ENCODE data around the gene UNC119B. TPM values are rescaled to one million over a fixed set of nuclear protein-coding genes. Genes with fewer than 3 reads are reported as not detected.

Gene UNC119B
- total RNA-seq, 1 donor = 23.2 TPM

DNA sequence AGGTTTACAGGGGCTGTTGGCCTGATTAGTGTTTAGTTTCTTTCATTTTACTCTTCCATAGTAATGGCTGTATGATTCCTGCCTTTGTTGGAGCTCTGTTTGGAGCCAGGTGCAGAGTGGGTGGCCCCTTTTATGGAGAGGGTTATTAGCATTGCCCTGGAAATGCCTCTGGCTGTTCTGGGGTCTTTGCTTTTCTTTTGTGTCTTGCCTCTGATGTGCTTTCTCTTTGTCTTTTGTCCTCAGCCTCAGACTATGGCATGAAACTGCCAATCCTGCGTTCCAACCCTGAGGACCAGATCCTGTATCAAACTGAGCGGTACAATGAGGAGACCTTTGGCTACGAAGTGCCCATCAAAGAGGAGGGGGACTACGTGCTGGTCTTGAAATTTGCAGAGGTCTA is 16.4 kb upstream of the UNC119B start:
- H3K27me3 ChIP-seq (ENCODE audit: insufficient read depth, low read length) = no peaks in the 10 kb centered on the region
- no peak overlapping the region for H3K4me3 ChIP-seq (ENCODE audit: insufficient read depth, low read length)
- H3K79me2 ChIP-seq (ENCODE audit: insufficient read depth, low read length) = peaks cover 74% of the 10 kb centered on the region
- H4K20me1 ChIP-seq (ENCODE audit: insufficient read depth, low read length) = peaks cover 56% of the 10 kb centered on the region
- peaks cover 10% of the 10 kb centered on the region for H3K4me1 ChIP-seq (ENCODE audit: insufficient read depth, low read length)
- H2AFZ ChIP-seq (ENCODE audit: low read length) = no peak overlapping the region
- DNase-seq (ENCODE audit: insufficient read length, low spot score, missing footprints) = no peak
- no peaks in the 10 kb centered on the region for H3K9me3 ChIP-seq (ENCODE audit: low read depth, low read length)
- H3K36me3 ChIP-seq (ENCODE audit: insufficient read depth, low read length) = peaks cover 49% of the 10 kb centered on the region
- no peak overlapping the region for H3K4me2 ChIP-seq (ENCODE audit: insufficient read depth, low read length)
- no peak overlapping the region for H3K27ac ChIP-seq (ENCODE audit: low read depth, low read length)
- TF ChIP-seq, protein P1, sequence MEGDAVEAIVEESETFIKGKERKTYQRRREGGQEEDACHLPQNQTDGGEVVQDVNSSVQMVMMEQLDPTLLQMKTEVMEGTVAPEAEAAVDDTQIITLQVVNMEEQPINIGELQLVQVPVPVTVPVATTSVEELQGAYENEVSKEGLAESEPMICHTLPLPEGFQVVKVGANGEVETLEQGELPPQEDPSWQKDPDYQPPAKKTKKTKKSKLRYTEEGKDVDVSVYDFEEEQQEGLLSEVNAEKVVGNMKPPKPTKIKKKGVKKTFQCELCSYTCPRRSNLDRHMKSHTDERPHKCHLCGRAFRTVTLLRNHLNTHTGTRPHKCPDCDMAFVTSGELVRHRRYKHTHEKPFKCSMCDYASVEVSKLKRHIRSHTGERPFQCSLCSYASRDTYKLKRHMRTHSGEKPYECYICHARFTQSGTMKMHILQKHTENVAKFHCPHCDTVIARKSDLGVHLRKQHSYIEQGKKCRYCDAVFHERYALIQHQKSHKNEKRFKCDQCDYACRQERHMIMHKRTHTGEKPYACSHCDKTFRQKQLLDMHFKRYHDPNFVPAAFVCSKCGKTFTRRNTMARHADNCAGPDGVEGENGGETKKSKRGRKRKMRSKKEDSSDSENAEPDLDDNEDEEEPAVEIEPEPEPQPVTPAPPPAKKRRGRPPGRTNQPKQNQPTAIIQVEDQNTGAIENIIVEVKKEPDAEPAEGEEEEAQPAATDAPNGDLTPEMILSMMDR (IDR thresholded peaks at IDR 0.05; ENCODE audit: extremely low read depth, low read depth, low read length) = no peak

DNA sequence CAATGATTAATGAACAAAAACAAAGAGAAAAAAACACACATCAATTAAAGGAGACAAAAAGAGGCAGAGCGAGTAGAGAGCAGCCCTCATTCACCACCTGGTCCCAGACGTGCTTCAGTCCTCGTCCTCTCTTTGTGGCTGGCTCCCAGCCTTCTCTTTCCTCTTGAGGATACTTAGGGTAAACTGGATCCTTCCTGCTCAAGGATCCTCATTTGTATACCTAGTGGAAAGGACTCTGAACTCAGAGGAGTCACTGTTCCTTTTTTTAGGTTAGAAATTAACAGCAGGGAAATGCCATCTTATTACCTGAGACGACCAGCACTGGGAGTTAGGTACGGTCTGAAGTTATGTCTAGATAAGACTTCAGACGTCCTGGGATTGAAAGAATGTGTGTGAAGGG is 13.6 kb upstream of the UNC119B start:
- H4K20me1 ChIP-seq (ENCODE audit: insufficient read depth, low read length) = peaks cover 29% of the 10 kb centered on the region
- no peak overlapping the region for H3K27ac ChIP-seq (ENCODE audit: low read depth, low read length)
- H3K4me2 ChIP-seq (ENCODE audit: insufficient read depth, low read length) = no peak overlapping the region
- no peak overlapping the region for H3K4me3 ChIP-seq (ENCODE audit: insufficient read depth, low read length)
- no peaks in the 10 kb centered on the region for H3K9me3 ChIP-seq (ENCODE audit: low read depth, low read length)
- DNase-seq (ENCODE audit: insufficient read length, low spot score, missing footprints) = no peak
- TF ChIP-seq, protein P1 (IDR thresholded peaks at IDR 0.05; ENCODE audit: extremely low read depth, low read depth, low read length) = no peak
- no peaks in the 10 kb centered on the region for H3K27me3 ChIP-seq (ENCODE audit: insufficient read depth, low read length)
- no peak overlapping the region for H2AFZ ChIP-seq (ENCODE audit: low read length)
- peaks cover 47% of the 10 kb centered on the region for H3K79me2 ChIP-seq (ENCODE audit: insufficient read depth, low read length)
- H3K36me3 ChIP-seq (ENCODE audit: insufficient read depth, low read length) = peaks cover 71% of the 10 kb centered on the region
- H3K4me1 ChIP-seq (ENCODE audit: insufficient read depth, low read length) = no peaks in the 10 kb centered on the region

DNA sequence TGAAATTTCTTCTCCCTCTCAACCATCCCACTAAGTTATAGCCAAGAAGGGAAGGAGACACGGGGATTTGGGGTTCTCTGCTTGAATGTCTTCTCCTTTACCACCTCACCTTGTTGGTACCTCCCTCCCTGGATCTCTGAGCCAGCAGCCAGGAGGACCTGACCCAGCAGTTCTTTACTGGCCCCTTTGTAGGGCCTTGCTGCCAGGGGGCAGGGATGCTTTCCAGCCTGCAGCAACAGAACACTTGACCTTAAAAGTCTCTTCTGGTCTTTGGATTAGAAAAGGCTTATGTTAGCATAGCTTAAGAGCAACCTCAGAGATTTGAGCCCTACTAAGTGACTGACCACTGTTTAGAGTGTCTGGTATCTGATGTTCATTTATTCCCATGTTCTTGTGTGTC is 12.9 kb upstream of the UNC119B start:
- H3K27me3 ChIP-seq (ENCODE audit: insufficient read depth, low read length) = no peaks in the 10 kb centered on the region
- H4K20me1 ChIP-seq (ENCODE audit: insufficient read depth, low read length) = peaks cover 28% of the 10 kb centered on the region
- H3K4me1 ChIP-seq (ENCODE audit: insufficient read depth, low read length) = no peaks in the 10 kb centered on the region
- H3K27ac ChIP-seq (ENCODE audit: low read depth, low read length) = no peak overlapping the region
- no peaks in the 10 kb centered on the region for H3K9me3 ChIP-seq (ENCODE audit: low read depth, low read length)
- DNase-seq (ENCODE audit: insufficient read length, low spot score, missing footprints) = no peak
- H3K4me3 ChIP-seq (ENCODE audit: insufficient read depth, low read length) = no peak overlapping the region
- H3K79me2 ChIP-seq (ENCODE audit: insufficient read depth, low read length) = peaks cover 39% of the 10 kb centered on the region
- TF ChIP-seq, protein P1 (IDR thresholded peaks at IDR 0.05; ENCODE audit: extremely low read depth, low read depth, low read length) = no peak
- no peak overlapping the region for H3K4me2 ChIP-seq (ENCODE audit: insufficient read depth, low read length)
- peaks cover 77% of the 10 kb centered on the region for H3K36me3 ChIP-seq (ENCODE audit: insufficient read depth, low read length)
- H2AFZ ChIP-seq (ENCODE audit: low read length) = no peak overlapping the region

DNA sequence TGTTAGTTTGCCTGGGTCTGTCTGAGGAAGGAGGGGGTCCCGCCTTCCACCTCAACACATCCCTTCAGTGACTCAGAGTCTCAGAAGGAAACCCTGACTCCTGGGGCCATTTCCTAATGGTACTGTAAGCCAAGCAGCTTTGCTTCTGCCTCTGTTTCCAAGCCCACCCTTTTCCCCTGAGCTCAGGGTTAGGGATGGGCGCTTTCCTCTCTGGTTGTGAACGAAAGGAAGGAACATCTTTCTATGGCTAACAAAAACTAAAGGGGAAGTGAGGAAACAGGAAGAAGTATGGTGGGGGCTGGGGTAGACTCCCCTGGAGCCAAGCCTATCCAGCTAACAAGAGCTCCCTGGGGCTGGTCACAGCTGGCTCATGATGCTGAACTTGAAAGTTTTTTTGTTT is 11.6 kb upstream of the UNC119B start:
- no peaks in the 10 kb centered on the region for H3K9me3 ChIP-seq (ENCODE audit: low read depth, low read length)
- peaks cover 26% of the 10 kb centered on the region for H3K79me2 ChIP-seq (ENCODE audit: insufficient read depth, low read length)
- no peaks in the 10 kb centered on the region for H3K4me1 ChIP-seq (ENCODE audit: insufficient read depth, low read length)
- peaks cover 81% of the 10 kb centered on the region for H3K36me3 ChIP-seq (ENCODE audit: insufficient read depth, low read length)
- no peak overlapping the region for H3K27ac ChIP-seq (ENCODE audit: low read depth, low read length)
- no peak overlapping the region for H3K4me2 ChIP-seq (ENCODE audit: insufficient read depth, low read length)
- TF ChIP-seq, protein P1 (IDR thresholded peaks at IDR 0.05; ENCODE audit: extremely low read depth, low read depth, low read length) = no peak
- DNase-seq (ENCODE audit: insufficient read length, low spot score, missing footprints) = no peak
- no peak overlapping the region for H3K4me3 ChIP-seq (ENCODE audit: insufficient read depth, low read length)
- H2AFZ ChIP-seq (ENCODE audit: low read length) = no peak overlapping the region
- peaks cover 17% of the 10 kb centered on the region for H4K20me1 ChIP-seq (ENCODE audit: insufficient read depth, low read length)
- H3K27me3 ChIP-seq (ENCODE audit: insufficient read depth, low read length) = no peaks in the 10 kb centered on the region

Measured in osteoblast (primary cell).